Measurements from ENCODE around the gene SPTSSA. TPM values are rescaled to one million over a fixed set of nuclear protein-coding genes. Genes with fewer than 3 reads are reported as not detected.
"Not testable (repeated sequence)": the region's sequence is repeated elsewhere in the genome, so short reads cannot be mapped to it uniquely, and the experiment has no call there.

SPTSSA gene, protein sequence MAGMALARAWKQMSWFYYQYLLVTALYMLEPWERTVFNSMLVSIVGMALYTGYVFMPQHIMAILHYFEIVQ
- 10 to 100 TPM; 17.0 to 31.4 (median 21.7) TPM for total RNA-seq

DNA sequence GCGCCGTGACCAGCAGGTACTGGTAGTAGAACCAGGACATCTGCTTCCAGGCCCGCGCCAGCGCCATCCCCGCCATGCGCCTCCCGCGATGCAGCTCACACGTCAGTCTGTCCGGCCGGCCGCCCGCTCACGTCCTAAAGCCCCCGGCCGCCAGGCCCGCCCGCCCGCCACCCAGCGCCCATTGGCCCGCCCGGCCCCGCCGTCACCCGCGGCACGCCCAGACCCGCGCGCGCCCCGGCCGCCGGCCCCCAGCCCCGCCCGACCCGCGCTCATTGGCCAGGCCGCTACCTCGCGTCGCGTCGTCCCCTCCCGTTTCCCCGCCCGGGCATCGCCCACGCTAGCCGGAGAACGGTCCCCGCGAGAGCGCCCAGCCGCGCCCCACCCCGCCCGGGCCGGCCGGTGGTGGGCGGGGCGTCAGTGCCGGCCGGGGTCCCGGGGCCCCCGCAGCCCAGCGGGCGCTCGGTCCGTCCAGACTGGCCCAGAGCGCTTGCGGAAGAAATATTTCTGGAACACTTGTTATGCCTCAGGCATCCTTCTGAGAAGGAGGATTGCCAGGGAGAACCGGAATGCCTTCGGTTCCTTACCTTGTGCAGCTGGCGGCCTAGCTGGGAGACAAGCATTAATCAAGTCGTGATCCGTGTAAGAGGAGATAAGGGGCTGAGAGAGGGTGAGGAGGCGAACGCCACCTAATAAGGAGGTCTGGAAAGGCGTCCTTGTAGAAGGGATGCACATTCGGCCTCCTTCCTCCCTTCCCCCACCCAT lies at the start of gene SPTSSA:
SPTSSA (minus strand) TSS at position 109 of the 762 bp plus-strand sequence; CDS start at position 76, 33 bp downstream.
- Histone ChIP-seq H3K27me3 (no peaks in the 10 kb centered on the region), H3K27ac (peak within 1 kb of the TSS; percentile 82 to 98 (median 92)), H3K4me3 (peak within 1 kb of the TSS; percentile 67 to 95 (median 84)), H3K36me3 (no peaks in the 10 kb centered on the region), H3K4me1 (peaks cover 0 to 22% (median 0%) of the 10 kb centered on the region in 4 donors), H3K9me3 (no peaks in the 10 kb centered on the region)
- peak; percentile 85 to 97 (median 96) for DNase-seq
- peak; percentile 83 to 92 for TF ChIP-seq POLR2A (IDR thresholded peaks at IDR 0.05)
- TF ChIP-seq, protein P1, sequence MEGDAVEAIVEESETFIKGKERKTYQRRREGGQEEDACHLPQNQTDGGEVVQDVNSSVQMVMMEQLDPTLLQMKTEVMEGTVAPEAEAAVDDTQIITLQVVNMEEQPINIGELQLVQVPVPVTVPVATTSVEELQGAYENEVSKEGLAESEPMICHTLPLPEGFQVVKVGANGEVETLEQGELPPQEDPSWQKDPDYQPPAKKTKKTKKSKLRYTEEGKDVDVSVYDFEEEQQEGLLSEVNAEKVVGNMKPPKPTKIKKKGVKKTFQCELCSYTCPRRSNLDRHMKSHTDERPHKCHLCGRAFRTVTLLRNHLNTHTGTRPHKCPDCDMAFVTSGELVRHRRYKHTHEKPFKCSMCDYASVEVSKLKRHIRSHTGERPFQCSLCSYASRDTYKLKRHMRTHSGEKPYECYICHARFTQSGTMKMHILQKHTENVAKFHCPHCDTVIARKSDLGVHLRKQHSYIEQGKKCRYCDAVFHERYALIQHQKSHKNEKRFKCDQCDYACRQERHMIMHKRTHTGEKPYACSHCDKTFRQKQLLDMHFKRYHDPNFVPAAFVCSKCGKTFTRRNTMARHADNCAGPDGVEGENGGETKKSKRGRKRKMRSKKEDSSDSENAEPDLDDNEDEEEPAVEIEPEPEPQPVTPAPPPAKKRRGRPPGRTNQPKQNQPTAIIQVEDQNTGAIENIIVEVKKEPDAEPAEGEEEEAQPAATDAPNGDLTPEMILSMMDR (IDR thresholded peaks at IDR 0.05), result no peak

DNA sequence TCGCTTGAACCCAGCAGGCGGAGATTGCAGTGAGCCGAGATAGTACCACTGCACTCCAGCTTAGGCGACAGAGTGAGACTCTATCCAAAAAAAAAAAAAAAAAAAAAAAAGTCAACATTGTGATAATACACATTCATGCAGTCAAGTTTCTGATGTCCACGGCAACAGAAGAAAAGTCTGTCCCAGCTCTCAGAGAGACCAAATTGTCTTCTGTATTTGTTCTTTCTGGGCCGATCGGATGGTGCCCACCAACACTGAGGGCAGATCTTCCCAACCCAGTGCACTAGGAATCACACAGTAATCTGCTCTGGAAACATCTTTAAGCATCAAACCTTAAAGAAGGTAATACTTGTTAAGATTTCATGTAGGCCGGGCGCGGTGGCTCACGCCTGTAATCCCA lies 45.8 kb upstream of the SPTSSA start:
- Histone ChIP-seq H3K27ac (no peak overlapping the region), H3K9me3 (no peaks in the 10 kb centered on the region), H3K36me3 (no peaks in the 10 kb centered on the region), H3K4me3 (no peak overlapping the region), H3K4me1 (peaks cover 0 to 8% (median 0%) of the 10 kb centered on the region in 4 donors), H3K27me3 (no peaks in the 10 kb centered on the region)
- TF ChIP-seq, protein P1 (IDR thresholded peaks at IDR 0.05), result no peak
- TF ChIP-seq POLR2A (IDR thresholded peaks at IDR 0.05), result no peak
- DNase-seq, result no peak

DNA sequence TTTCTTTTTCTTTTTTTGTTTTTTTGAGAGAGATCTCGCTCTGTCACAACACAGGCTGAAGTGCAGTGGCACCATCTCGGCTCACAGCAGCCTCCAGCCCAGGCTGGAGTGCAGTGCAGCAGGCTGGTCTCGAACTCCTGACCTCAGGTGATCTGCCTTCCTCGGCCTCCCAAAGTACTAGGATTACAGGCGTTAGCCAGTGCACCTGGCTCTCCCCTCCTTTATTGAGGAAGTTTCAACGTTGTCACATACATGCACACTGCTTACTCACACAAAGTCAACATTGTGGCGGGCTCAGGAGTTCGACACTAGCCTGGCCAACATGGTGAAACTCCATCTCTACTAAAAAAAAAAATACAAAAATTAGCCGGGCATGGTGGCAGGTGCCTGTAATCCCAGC lies 45.4 kb upstream of the SPTSSA start:
- no peaks in the 10 kb centered on the region for H3K9me3 ChIP-seq
- no peaks in the 10 kb centered on the region for H3K27me3 ChIP-seq
- DNase-seq, result no peak
- peaks cover 0 to 11% (median 0%) of the 10 kb centered on the region in 4 donors for H3K4me1 ChIP-seq
- no peak overlapping the region for H3K4me3 ChIP-seq
- H3K36me3 ChIP-seq, result no peaks in the 10 kb centered on the region
- TF ChIP-seq, protein P1 (IDR thresholded peaks at IDR 0.05), result no peak
- no peak for TF ChIP-seq POLR2A (IDR thresholded peaks at IDR 0.05)
- H3K27ac ChIP-seq, result no peak overlapping the region

DNA sequence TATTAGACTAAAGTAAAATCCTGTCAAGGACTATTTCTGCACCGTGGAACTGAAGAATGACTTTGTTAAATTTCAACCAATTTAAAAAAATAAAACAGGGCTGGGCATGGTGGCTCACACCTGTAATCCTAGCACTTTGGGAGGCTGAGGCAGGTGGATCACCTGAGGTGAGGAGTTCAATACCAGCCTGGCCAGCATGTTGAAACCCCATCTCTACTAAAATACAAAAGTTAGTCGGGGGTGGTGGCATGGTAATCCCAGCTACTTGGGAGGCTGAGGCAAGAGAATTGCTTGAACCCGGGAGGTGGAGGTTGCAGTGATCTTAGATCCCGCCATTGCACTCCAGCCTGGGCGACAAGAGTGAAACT lies 43.1 kb upstream of the SPTSSA start:
- peak in 1 of 3 donors; percentile 39 for DNase-seq
- not testable (repeated sequence) for H3K4me3 ChIP-seq, H3K9me3 ChIP-seq, H3K27me3 ChIP-seq, H3K36me3 ChIP-seq
- Histone ChIP-seq H3K27ac (peak overlapping the region in 3 of 4 donors; percentile 52 to 81 (median 73)), H3K4me1 (peaks cover 0 to 15% (median 0%) of the 10 kb centered on the region in 4 donors)

DNA sequence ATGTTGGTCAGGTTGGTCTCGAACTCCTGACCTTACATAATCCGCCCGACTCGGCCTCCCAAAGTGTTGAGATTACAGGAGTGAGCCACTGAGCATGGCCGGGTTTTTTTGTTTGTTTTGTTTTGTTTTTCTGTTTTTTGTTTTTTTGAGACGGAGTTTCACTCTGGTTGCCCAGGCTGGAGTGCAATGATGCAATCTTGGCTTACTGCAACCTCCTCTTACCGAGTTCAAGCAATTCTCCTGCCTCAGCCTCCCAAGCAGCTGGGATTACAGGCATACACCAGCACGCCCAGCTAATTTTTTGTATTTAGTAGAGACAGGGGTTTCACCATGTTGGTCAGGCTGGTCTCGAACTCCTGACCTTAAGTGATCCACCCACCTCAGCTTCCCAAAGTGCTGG lies 42.0 kb upstream of the SPTSSA start:
- H3K4me3 ChIP-seq, H3K36me3 ChIP-seq, H3K27me3 ChIP-seq, H3K27ac ChIP-seq, H3K9me3 ChIP-seq: not testable (repeated sequence)
- peaks cover 0 to 19% (median 0%) of the 10 kb centered on the region in 4 donors for H3K4me1 ChIP-seq
- DNase-seq, result peak in 1 of 3 donors; percentile 17

DNA sequence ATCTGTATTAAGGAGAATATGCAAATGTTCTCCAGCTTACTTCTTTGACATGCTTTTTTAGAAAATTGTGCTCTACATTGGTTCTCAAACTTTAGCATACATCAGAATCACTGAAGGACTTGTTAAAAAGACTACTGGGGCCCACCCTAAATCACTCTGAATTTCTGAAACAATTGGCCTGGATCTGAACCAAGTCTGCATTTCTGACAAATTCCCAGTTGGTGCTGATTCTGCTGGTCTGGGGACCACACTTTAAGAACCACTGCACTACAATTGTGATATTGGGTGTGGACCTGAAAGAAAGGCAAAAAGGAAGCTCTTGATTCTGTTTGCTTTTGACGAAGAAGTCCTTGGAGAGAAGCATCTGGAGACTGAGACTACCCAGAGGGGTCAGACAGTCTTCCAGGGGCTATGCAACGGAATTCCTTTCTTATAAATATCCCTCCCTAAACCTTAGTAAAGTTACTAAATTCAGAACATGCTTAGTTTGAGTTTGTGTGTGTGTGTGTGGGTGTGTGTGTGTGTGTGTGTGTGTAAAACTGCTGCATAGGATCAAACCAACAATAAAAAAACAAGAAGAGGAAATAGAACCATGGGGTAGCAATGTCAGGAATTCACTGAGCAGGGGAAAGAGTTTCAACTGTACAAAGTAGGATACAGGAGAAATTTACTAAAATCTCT lies 40.6 kb upstream of the SPTSSA start:
- H3K9me3 ChIP-seq, result no peaks in the 10 kb centered on the region
- H3K27ac ChIP-seq, result peak overlapping the region in 1 of 4 donors; percentile 64
- H3K27me3 ChIP-seq, result no peaks in the 10 kb centered on the region
- no peaks in the 10 kb centered on the region for H3K36me3 ChIP-seq
- H3K4me1 ChIP-seq, result peaks cover 0 to 28% (median 3%) of the 10 kb centered on the region in 4 donors
- TF ChIP-seq, protein P1 (IDR thresholded peaks at IDR 0.05), result no peak
- no peak for TF ChIP-seq POLR2A (IDR thresholded peaks at IDR 0.05)
- no peak overlapping the region for H3K4me3 ChIP-seq
- DNase-seq, result no peak
